ENCODE results near the gene CCDC85B. TPM values are rescaled to one million over a fixed set of nuclear protein-coding genes. Genes with fewer than 3 reads are reported as not detected.
A peak's percentile ranks its signal among the peaks of the same experiment; 100 is the strongest.

The CCDC85B gene
- polyA plus RNA-seq, 3 donors: 6.7 to 8.3 (median 8.0) TPM

GRCh38 chr11:65856689-65857499, 33.6 kb upstream of the CCDC85B start:
- no peak for DNase-seq (ENCODE audit: low read depth in 3 of 3, low spot score in 2 of 3)

GRCh38 chr11:65857500-65857852, 33.0 kb upstream of the CCDC85B start:
- no peak for DNase-seq (ENCODE audit: low read depth in 3 of 3, low spot score in 2 of 3)

- peak; percentile 86 to 92 (median 90) for DNase-seq (ENCODE audit: low read depth in 3 of 3, low spot score in 2 of 3)
These were observed 32.4 kb upstream of the CCDC85B start, which contains the start of gene CFL1 for GRCh38 chr11:65857853-65858680. TSS of gene CFL1 (minus strand) at chr11:65858180. CDS start at chr11:65858099, 81 bp downstream.

- DNase-seq (ENCODE audit: low read depth in 3 of 3, low spot score in 2 of 3): no peak
These were observed 31.8 kb upstream of the CCDC85B start for GRCh38 chr11:65858681-65859087.

GRCh38 chr11:65859095-65859811, 31.2 kb upstream of the CCDC85B start:
- DNase-seq (ENCODE audit: low read depth in 3 of 3, low spot score in 2 of 3): peak; percentile 88 to 96 (median 95)

GRCh38 chr11:65859812-65860277, 30.6 kb upstream of the CCDC85B start:
- no peak for DNase-seq (ENCODE audit: low read depth in 3 of 3, low spot score in 2 of 3)

- peak; percentile 90 to 93 (median 92) for DNase-seq (ENCODE audit: low read depth in 3 of 3, low spot score in 2 of 3)
These were observed 30.0 kb upstream of the CCDC85B start, which contains the start of gene MUS81 for GRCh38 chr11:65860278-65861164. TSS of gene MUS81 (plus strand) at chr11:65860433. CDS start at chr11:65860754, 321 bp downstream.

- DNase-seq (ENCODE audit: low read depth in 3 of 3, low spot score in 2 of 3): no peak
These were observed 29.3 kb upstream of the CCDC85B start for GRCh38 chr11:65861165-65861505.

- no peak for DNase-seq (ENCODE audit: low read depth in 3 of 3, low spot score in 2 of 3)
These were observed 28.8 kb upstream of the CCDC85B start for GRCh38 chr11:65861533-65862183.

GRCh38 chr11:65862191-65862735, 28.2 kb upstream of the CCDC85B start:
- DNase-seq (ENCODE audit: low read depth in 3 of 3, low spot score in 2 of 3): no peak

GRCh38 chr11:65862941-65863888, 27.3 kb upstream of the CCDC85B start:
- no peak for DNase-seq (ENCODE audit: low read depth in 3 of 3, low spot score in 2 of 3)

- DNase-seq (ENCODE audit: low read depth in 3 of 3, low spot score in 2 of 3): no peak
These were observed 26.4 kb upstream of the CCDC85B start for GRCh38 chr11:65863889-65864705.

- no peak for DNase-seq (ENCODE audit: low read depth in 3 of 3, low spot score in 2 of 3)
These were observed 25.6 kb upstream of the CCDC85B start for GRCh38 chr11:65864706-65865471.

- no peak for DNase-seq (ENCODE audit: low read depth in 3 of 3, low spot score in 2 of 3)
These were observed 24.8 kb upstream of the CCDC85B start for GRCh38 chr11:65865550-65866172.

- DNase-seq (ENCODE audit: low read depth in 3 of 3, low spot score in 2 of 3): no peak
These were observed 23.8 kb upstream of the CCDC85B start for GRCh38 chr11:65866509-65867283.
